A673 (cell line): ENCODE data around the gene KRT4.

ENCODE experiments used
- EZH2 ChIP-seq: fragments of 200-600 bp; sonication (generic); IDR thresholded peaks from 2 replicates; pipeline ENCODE4 v1.6.1; 2017; ENCODE audit warnings: borderline replicate concordance, low read depth, mild to moderate bottlenecking, mixed read lengths, antibody characterized with exemption, low read length; ENCODE audit not compliant: poor library complexity, severe bottlenecking
- TF ChIP-seq, protein P1 (sequence below): fragments of 300-800, 200-600 bp; sonication (generic); conservative IDR thresholded peaks from 2 replicates; pipeline ENCODE4 v1.5.1; 2017; ENCODE audit warnings: low read depth, mild to moderate bottlenecking, antibody characterized with exemption, low read length, moderate library complexity, mixed read lengths

- TF ChIP-seq, protein P1, sequence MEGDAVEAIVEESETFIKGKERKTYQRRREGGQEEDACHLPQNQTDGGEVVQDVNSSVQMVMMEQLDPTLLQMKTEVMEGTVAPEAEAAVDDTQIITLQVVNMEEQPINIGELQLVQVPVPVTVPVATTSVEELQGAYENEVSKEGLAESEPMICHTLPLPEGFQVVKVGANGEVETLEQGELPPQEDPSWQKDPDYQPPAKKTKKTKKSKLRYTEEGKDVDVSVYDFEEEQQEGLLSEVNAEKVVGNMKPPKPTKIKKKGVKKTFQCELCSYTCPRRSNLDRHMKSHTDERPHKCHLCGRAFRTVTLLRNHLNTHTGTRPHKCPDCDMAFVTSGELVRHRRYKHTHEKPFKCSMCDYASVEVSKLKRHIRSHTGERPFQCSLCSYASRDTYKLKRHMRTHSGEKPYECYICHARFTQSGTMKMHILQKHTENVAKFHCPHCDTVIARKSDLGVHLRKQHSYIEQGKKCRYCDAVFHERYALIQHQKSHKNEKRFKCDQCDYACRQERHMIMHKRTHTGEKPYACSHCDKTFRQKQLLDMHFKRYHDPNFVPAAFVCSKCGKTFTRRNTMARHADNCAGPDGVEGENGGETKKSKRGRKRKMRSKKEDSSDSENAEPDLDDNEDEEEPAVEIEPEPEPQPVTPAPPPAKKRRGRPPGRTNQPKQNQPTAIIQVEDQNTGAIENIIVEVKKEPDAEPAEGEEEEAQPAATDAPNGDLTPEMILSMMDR = no peak
- no peak for TF ChIP-seq EZH2
These were observed 4.8 kb downstream of the KRT4 start for GRCh38 chr12:52809166-52809565.
